Measurements from ENCODE around the gene TXNL1.

Gene TXNL1

DNA sequence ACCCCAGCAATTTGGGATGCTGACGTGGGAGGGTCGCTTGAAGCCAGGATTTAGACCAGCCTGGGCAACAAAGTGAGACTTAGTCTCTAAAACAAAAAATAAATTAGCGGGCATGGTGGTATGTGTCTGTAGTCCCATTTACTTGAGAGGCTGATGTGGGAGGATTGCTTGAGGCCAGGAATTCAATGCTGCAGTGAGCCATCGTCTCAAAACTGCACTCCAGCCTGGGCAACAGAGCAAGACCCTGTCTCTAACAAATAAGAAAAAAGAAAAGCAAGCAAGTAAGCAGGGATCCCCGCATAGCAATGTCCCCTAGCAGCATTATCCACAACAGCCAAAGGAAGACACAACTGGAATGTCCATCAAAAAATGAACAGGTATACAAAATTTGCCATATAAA lies 3.4 kb downstream of the TXNL1 start:
- H3K4me3 ChIP-seq (ENCODE audit: low read depth, low read length): no peak overlapping the region
- DNase-seq (ENCODE audit: low read depth): no peak
- no peak for TF ChIP-seq CTCF (conservative IDR thresholded peaks at IDR 0.05; ENCODE audit: low read depth, low read length)

DNA sequence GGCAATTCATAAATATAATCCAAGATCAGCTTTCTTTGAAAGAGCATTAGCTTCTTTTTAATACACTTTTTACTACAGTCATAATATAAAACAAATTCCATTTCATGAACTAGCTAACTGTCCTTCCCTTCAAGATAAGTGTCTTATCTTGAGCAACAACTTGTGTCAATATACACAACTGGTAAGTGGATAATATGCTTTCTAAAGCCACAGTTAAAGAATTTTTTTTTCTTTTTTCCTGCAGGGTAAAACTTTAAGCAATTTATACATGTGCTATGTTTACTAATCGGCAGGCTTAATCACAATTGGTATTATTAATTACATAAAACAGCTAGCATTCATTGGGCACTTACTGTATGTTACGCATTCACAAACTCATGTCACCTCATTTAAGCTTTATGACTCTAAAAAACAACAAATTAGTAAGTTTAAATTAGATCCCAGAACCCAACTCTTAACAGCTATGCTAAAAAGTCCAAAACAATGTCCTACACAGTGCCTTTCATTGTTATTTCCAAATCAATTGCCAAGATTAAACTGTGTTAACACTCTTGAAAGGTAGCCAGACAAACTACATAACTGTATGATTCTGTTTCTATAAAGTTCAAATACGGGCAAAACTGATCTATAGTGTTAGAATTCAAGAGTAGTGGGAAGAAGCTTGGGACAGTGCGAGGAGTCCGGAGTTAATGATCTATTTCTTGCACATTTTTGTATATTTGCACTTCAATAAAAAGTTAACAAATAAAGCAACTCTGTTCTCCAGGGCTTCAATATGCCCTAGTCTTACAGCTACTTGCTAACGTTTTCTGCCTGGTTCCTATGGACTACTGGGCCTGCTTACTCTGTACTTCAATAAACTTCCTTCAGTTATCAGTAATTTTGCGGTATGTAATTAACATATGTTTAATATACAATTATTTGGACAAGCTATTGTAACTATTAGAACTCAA lies 6.0 kb downstream of the TXNL1 start:
- no peak for TF ChIP-seq CTCF (conservative IDR thresholded peaks at IDR 0.05; ENCODE audit: low read depth, low read length)
- DNase-seq (ENCODE audit: low read depth): no peak
- H3K4me3 ChIP-seq (ENCODE audit: low read depth, low read length): no peak overlapping the region

DNA sequence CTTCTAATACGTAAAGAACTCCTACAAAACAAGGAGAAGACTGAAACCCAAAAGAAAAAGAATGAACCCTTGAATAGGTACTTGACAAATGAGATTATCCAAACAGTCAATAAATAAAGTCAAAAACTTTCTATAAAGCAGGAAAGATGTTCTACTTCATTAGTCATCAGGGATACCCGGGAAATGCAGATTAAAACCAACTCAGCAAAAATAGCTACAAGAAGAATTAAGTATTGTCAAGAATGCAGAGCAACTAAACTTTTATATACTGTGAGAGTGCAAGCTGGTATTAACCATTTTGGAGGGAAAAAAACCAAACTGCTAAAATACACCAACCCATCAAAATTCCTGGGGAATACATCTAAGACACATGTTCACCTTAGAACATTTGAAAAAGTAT lies 10.4 kb downstream of the TXNL1 start:
- DNase-seq (ENCODE audit: low read depth): no peak
- TF ChIP-seq CTCF (conservative IDR thresholded peaks at IDR 0.05; ENCODE audit: low read depth, low read length): no peak
- H3K4me3 ChIP-seq (ENCODE audit: low read depth, low read length): no peak overlapping the region

- peak; percentile 3 for DNase-seq (ENCODE audit: low read depth)
- no peak for TF ChIP-seq CTCF (conservative IDR thresholded peaks at IDR 0.05; ENCODE audit: low read depth, low read length)
- no peak overlapping the region for H3K4me3 ChIP-seq (ENCODE audit: low read depth, low read length)
Measured at GRCh38 chr18:56615738-56616520, 22.5 kb downstream of the TXNL1 start.

DNA sequence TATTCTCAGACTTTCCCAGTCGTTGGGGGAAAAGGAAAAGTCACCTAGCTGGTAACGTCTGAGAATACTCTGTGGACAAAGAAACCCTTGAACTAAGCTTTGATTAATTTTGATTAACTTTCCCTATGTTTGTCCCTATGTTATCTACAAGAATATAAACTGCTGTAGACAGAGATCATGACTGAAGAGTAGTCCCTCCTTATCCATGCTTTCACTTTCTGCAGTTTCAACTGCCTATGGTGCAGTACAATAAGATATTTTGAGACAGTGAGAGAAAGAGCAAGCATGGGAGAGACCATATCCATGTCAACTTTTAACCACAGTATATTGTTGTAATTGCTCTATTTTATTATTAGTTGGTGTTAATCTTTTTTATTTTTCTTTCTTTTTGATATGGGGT lies 31.8 kb downstream of the TXNL1 start:
- no peak for DNase-seq (ENCODE audit: low read depth)
- no peak overlapping the region for H3K4me3 ChIP-seq (ENCODE audit: low read depth, low read length)
- no peak for TF ChIP-seq CTCF (conservative IDR thresholded peaks at IDR 0.05; ENCODE audit: low read depth, low read length)

- TF ChIP-seq CTCF (conservative IDR thresholded peaks at IDR 0.05; ENCODE audit: low read depth, low read length): no peak
- H3K4me3 ChIP-seq (ENCODE audit: low read depth, low read length): no peak overlapping the region
- no peak for DNase-seq (ENCODE audit: low read depth)
Measured at GRCh38 chr18:56598422-56598821, 40.0 kb downstream of the TXNL1 start.
